ENCODE data around the gene DEFB114.
A peak's percentile ranks its signal among the peaks of the same experiment; 100 is the strongest.
"Not testable (repeated sequence)": the region's sequence is repeated elsewhere in the genome, so short reads cannot be mapped to it uniquely, and the experiment has no call there.

DEFB114 gene, protein sequence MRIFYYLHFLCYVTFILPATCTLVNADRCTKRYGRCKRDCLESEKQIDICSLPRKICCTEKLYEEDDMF

DNA sequence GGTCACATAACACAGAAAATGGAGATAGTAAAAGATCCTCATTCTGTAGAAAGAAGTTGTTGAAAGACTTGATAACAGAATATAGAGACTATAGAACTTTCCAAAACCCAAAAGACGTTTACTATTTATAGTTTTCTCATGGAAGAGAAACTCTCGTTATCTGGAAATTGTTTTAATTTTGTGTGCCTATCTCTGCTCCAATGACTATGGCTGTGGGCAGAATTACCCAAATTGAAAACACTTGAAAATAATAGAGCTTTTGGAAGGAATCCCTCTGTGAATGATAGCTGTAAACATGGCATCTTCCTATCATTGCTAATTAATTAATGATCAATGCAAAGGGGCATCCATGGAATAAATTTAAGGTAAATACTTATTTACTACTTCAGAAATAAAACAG is at the start of gene DEFB114:
TSS of gene DEFB114 (minus strand) at position 101 of the 400 bp plus-strand sequence. CDS start at position 42, 59 bp downstream.
- FAIRE-seq, result no peak

DNA sequence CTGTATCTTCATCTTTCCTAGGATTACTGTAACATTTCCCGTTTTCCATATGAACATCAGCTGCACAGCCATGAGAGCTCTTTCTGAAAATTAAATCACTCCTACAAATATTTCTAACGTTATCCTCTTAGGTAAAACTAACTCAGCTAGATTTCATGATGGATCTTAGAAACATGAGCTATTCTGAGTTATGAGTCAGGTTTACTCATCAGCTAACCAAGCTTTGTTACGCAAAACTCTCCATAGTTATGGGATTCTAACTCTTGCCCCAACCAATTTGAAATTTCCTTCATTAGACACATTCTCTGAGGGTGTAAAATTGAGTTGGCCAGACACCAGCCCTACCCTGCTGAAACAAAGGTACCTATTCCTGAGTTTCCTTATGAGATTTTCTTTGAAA is 43.9 kb upstream of the DEFB114 start:
- FAIRE-seq, result no peak
- peak; percentile 21 for DNase-seq (ENCODE audit: insufficient read length, low spot score)

More for the DNA sequence above, at the start of gene DEFB114:
- DNase-seq (ENCODE audit: insufficient read length, low spot score), result no peak

DNA sequence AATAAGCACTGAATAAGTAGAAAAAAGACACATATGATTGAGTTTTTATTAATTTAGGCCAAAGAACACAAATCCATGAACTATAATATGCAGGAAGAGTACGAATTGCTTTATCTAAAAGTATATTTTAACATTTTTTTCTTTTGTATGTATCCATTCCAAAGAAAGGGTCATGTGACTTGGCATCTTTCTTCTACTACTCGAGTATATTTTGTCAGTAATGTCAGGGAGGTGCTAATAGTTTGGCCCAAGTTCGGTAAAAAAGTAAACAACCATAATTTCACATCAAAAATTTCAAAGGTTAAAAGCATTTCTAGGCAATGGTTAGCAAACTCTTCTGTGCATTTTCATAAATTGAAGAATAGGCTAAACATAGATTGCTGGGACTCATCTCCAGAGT is 39.2 kb upstream of the DEFB114 start:
- no peak for FAIRE-seq

DNA sequence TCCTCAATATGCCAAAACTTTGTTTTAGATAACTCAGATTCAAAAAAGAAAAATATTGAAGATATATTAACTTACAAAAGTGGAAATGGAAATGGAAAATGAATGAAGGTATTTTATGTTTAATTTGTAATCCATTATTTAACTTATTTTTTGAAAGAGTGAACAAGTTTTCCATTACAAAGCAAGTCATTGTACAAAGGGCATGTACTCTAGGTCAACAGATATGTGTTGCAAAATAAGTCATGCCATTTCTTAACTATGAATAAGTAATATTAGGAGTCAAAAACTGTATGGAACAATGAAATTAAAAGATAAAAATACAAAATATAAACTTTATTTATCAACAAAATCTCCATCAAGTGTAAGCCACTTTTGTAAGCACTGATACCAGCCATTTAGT is 31.3 kb upstream of the DEFB114 start:
- FAIRE-seq, result no peak
- DNase-seq (ENCODE audit: insufficient read length, low spot score), result no peak

More for the DNA sequence above, 39.2 kb upstream of the DEFB114 start:
- DNase-seq (ENCODE audit: insufficient read length, low spot score), result no peak

DNA sequence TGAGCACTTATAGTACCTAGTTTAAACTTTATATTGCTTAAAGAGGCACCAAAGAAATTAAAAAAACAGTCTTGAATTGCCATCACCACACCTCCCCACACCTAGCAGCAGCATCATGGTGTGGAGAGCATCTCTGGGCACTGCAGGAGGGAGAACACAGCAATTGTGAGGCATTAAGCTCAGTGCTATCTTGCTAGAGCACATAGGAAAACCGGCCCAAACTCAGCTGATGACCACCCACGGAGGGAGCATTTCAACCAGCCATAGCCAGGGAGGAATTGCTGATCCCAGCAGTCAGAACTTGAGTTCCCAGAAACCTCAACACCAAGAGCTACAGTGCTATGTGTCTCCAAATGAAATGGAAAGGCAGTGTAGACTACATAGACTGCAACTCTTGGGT is 24.9 kb upstream of the DEFB114 start:
- no peak for DNase-seq (ENCODE audit: insufficient read length, low spot score)
- no peak for FAIRE-seq

DNA sequence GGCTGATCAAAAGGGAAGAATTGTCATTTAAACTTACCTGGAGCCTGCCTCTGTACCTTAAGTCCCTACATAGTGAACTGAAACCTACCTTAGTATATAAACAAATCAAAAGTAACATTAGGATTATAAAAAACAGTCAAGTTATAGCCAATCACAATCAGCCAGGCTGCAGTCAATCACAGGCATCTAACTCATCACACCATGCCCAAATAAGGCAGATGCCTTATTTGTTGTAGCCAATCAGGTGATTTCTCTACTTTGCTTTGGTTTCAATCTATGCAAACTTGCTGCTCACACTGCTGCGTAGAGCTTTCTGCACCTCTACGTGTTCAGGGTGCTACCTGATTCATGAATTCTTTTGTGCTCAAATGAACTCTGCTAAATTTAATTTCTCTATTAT is 23.8 kb upstream of the DEFB114 start:
- FAIRE-seq (no peak), DNase-seq (ENCODE audit: insufficient read length, low spot score) (no peak)

DNA sequence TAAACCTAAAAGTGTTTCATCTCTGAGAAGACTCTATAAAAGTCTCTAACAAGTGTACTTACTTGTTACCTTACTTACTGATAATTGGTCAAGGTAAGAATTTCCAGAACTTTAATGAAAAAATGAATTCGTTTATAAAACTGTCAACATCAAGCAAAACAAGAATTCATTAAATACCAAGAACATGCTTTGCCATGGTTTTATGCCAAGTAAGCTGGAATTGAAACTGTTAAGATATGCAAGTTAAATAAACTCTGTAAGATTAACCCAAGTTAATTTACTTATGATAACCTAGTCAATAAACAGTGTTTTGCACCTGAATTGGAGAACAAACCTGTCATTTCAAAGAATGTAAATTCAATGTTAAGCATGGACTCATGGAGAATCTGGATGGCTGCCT is 22.6 kb upstream of the DEFB114 start:
- no peak for DNase-seq (ENCODE audit: insufficient read length, low spot score)
- no peak for FAIRE-seq

DNA sequence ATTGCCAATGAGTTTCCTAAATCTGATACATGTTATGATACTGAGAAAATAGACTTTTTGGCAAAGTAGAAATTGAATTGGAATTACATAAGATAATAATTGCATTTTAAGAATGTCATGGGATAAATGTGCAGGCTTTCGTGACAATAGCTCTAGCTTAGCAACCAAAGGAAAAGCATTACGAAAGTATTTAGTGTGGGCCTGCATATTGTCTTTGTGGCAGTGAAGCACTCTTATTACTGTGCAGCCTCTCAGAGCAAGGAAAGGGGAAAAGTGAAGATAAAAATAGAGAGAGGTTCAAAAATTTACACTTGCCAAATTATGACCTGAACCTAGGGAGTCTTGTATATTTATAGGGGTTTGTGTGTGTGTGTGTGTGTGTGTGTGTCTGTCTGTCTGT is 18.1 kb upstream of the DEFB114 start:
- no peak for FAIRE-seq
- DNase-seq (ENCODE audit: insufficient read length, low spot score), result no peak

DNA sequence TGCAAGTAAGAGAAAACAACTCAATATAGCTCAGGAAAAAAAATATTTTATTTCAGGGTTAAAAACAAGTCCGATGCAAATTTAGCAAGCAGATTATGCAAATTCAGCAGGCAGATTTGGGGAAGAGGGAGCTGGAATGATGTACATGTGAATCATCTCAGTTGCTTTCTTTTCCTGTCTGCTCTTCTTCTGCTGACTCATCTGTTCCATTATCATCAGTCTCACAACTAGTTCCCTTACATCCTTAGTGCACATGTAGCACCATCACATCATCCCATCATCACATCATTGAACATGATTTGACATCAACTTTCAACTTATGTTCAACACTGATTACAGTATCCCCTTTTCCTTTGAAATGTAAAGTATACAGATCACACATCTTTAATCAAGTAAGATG is 16.9 kb upstream of the DEFB114 start:
- FAIRE-seq (no peak), DNase-seq (ENCODE audit: insufficient read length, low spot score) (peak; percentile 7)

DNA sequence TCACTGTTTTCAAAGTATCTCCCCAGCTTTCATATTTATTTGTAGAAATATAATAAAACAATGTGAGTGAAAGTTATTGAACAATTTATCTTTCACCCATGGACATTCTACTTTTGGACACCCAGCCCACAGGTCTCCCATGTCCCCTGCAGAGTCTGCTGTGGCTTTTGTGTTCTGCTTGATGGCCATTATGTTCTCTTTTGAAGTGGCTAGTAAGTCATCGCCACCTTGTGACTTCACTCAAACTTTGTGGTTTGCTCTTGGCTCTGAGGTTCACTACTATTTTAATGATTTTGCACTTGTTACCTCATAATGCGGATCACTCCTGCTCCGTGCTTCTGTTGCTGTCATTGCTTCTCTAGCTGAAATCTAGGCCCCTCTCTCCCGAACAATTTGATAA is 15.6 kb upstream of the DEFB114 start:
- DNase-seq (ENCODE audit: insufficient read length, low spot score) (no peak), FAIRE-seq (no peak)

DNA sequence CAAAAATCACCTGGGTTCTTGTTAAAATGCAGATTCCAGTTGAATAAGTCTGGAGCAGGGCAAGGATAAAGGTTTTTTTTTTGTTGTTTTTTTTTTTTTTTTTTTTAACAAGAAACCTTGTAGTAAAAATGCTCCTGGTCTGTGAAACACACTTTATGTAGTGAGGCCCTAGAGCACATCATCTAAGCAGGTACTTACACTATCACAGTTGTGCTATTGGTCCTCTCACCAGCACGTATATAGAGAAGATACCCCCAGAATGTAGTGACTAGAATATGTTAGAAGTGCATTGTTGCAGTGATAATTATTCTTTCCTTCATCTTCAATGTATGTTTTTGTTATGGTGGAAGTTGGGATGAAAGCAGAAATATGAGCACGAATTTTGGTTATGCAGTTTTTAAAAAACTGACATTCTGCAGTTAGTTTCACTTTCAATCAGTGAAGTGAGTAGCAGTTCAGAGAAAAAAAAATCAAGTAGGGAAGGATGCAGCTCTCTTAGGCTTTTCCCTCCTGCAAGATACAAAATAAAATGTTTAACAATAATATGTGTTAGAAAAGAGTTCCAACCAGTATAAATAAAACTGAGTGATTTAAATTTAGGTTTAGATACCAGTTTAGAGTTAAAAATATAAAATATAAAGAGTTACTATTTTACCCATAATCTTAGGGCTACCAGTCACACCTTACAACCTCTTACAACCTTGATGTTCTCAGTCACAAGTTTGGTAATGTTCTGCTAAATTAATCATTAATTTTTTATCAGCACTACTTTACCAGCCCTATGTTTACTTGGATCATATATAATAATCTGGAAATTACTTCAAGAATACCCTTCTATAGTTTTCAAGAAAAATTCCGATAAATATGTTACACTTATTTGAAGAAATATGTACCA is 14.6 kb upstream of the DEFB114 start:
- no peak for FAIRE-seq
- DNase-seq (ENCODE audit: insufficient read length, low spot score), result peak; percentile 18

DNA sequence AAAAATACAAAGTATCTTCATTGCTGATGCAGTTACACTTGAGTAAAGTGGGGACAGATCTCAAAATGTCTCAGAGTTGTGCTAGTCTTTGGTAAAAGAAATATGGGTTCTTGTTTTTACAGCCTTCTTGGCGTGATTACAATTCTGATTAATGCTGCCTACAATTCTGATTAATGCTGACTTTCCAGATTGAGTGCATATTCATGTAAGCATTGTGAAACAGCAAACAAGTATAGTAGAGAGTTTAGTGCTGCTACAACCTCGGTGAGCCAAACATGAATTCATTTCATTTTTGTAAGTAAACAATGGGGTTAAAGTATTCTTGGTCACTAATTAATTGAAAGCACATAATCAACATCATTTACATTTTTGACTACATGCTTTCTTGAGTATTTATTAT is 5.6 kb upstream of the DEFB114 start, which contains the start of gene DEFB113:
TSS of gene DEFB113 (minus strand) at position 21 of the 400 bp plus-strand sequence. CDS start at position 21, 0 bp downstream.
- DNase-seq (ENCODE audit: insufficient read length, low spot score) (no peak), FAIRE-seq (no peak)

DNA sequence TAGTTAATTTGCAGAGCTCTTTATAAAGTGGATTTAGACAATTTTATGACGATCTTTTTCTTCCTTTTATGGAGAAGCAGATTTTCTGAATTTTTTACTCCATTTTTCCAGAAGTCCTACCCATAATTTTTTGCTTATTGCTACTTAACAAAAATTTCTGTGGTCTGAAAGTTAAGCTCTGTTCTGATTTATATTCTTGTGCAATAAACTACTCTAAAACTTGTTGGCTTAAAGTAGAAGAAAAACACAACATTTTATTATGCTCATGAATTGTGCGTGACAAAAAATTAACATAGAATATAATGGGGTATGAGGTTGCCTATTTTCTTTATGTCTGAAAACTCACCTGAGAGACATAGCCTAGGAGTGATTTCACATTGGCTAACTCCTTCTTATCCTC is 2.9 kb upstream of the DEFB114 start:
- no peak for FAIRE-seq
- no peak for DNase-seq (ENCODE audit: insufficient read length, low spot score)

DNA sequence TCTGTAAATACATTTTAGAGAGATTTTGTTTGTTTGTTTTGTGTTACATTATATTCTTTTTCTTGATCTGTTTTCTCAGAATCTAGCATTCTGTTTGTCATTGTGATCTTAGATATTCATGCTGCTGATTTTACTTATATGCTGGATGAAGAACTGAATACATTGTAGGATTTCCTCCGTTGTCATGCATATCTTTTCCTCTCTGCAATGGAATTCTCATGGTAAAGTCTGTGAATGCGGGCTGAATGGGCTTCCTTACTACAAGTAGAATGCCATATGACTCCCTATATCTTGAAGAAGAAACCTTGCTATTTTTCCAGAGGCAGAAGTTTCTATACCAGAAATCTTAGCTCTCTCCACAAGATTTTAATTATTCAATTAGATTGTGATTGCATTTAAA is 2.4 kb upstream of the DEFB114 start:
- FAIRE-seq (no peak), DNase-seq (ENCODE audit: insufficient read length, low spot score) (no peak)

DNA sequence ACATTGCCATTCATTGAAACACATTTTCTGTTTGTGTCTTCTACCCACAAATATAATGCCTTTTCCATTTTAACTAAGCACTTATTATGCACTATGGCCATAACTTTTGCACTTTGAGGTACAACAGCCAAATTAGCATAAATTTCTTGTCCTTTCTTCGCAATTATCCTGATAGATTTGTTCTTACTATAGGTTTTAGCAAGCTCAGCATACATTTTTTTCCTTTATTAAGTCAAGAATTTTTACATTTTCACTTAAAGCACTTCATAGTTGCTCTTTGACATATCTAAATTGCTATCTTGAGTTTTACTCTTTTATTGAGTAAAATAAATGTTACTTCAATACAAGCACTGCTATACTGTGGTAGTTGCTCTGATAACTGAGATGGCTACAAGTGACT is 5.8 kb downstream of the DEFB114 start:
- FAIRE-seq, result no peak
- no peak for DNase-seq (ENCODE audit: insufficient read length, low spot score)

DNA sequence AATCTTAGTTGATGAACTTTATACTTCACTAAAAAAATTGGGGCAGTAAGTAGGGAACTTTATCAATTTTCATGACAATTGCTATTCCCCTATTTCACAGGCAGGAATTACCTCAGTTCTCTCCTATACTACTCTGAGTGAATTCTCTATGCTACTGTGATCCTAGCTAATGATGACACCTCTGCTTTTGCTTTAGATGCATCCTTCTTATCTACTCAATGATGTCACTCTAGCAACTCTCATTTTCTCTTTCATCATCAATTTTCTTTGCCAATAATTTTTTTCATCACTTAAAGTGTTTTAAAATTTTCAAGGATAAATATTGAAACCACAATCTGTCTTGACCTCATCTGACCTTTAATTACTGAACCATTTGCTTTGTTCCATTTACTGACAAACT is 8.1 kb downstream of the DEFB114 start:
- no peak for DNase-seq (ENCODE audit: insufficient read length, low spot score)
- no peak for FAIRE-seq

DNA sequence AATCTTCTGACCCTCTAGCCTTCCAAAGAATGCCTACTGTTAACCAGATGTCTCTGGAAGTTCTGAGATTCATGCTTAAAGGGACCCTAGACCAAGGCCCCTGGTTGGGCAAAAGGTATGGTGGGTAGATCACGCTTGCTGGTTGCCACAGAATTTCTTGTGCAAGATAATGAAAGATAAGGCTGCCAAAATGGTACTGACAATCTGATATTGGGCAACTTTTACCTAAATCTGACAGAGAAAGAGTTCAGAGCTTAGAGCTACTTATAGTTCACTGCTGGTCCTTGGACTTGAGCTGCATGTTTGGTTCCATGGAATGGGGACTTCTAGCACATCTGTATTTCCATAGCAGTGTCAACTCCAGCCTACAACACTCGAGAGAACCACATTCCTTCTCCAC is 12.0 kb downstream of the DEFB114 start:
- no peak for DNase-seq (ENCODE audit: insufficient read length, low spot score)

DNA sequence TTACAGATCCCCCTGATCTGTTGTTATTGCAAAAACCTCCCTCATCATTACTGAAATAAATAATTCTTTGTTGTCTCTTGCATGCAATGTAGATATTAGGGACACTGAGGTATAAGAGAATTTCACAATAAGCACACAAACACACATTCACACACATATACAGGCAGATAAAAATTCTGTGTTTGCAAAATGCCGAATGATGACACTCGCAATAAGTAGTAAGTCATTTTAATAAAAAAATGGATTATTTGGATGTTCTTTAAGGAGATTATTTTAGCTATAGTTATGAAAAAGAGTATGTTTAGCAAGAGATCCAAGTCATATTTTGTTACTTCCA is 13.6 kb downstream of the DEFB114 start:
- DNase-seq (ENCODE audit: insufficient read length, low spot score) (no peak), FAIRE-seq (no peak)

More for the DNA sequence above, 12.0 kb downstream of the DEFB114 start:
- no peak for FAIRE-seq

DNA sequence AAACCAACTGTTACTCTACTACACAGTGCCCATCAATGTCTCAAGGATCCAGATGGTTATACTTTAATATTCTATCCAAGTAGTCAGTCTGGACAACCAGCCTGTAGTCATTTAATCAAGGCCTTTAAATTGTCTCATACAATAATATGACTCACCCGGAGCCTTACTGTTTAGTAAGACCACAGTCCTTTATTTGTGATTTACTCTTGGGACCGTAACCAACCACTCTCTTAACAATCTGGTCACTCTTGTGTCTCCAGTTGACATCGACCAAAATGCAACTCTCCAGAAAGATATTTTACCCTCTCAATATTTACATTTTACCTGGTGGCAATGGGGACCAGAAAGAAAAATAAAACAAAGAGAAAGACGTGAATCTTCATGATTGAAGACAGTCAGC is 14.9 kb downstream of the DEFB114 start:
- FAIRE-seq (no peak), DNase-seq (ENCODE audit: insufficient read length, low spot score) (no peak)

DNA sequence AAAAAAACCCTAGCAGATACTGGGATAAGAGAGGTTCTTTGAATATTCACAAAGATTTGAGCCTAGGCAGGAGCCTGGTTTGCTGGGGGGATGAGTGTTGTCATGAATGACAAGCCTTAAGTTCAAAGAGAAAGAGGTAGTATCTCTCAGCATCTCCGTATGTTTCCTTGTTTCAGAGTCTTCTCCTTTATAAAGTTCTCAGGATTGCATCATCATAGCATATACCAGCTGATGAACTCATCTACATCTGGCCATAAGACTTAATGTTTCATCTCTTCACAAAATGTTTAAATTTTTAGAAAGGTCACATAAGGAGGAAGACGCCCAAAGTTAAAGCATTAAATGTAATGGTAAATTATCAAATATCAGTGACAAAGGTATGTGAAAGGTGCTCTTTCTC is 17.1 kb downstream of the DEFB114 start:
- DNase-seq (ENCODE audit: insufficient read length, low spot score) (no peak), FAIRE-seq (no peak)

DNA sequence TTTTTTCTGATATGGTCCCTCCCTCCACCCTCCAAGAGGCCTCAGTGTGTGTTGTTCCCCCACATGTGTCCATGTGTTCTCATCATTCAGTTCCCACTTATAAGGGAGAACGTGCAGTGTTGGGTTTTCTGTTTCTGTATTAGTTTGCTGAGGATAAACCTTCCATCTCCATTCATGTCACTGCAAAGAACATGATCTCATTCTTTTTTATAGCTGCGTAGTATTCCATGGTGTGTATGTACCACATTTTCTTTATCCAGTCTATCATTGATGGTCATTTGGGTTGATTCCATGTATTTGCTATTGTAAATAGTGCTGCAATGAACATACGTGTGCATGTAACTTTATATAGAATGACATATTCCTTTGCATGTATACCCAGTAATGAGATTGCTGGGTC is 19.9 kb downstream of the DEFB114 start:
- not testable (repeated sequence) for FAIRE-seq; DNase-seq (ENCODE audit: insufficient read length, low spot score)

DNA sequence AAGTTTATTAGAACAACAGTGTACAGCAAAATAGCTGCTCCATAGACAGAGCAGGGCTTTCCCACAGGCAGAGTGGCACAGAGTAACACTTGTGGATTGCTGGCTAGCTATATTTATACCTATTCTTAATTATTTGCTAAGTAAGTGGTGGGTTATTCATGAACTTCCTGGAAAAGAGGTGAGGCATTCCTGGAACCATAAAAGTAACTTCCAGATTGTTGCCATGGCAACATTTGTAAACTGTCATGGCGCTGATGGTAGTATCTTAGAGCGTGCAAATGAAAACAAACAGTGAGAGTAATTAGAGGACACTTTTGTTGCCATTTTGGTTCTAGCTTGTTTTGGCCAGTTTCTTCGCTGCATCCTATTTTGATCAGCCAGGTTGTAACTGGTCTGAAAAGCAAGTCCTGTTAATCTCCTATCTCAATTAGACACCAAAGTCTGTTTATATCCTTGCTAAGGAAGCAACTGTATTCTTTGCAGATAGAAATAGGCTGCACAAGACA is 23.9 kb downstream of the DEFB114 start:
- no peak for DNase-seq (ENCODE audit: insufficient read length, low spot score)

More for the DNA sequence above, 23.9 kb downstream of the DEFB114 start:
- no peak for FAIRE-seq
